ENCODE results near the gene HOXB8.

GRCh38 chr17:48563867-48564187, 51.3 kb downstream of the HOXB8 start:
- no peak for TF ChIP-seq CTCF (IDR thresholded peaks at IDR 0.05)
- peak; percentile 89 for TF ChIP-seq EZH2 (IDR thresholded peaks at IDR 0.05)
